WTC11 (cell line): Measurements from ENCODE around the gene CLEC2D. TPM values are rescaled to one million over a fixed set of nuclear protein-coding genes. Genes with fewer than 3 reads are reported as not detected.

Source experiments
- ATAC-seq: fragments of 200-7000 bp; cut with Tn5 transposase; 2 replicates; pipeline ENCODE4 v1.10.0; 2021; ENCODE audit warnings: mild to moderate bottlenecking, moderate library complexity
- CTCF ChIA-PET: fragments of 300-600 bp; sonication (Branson Sonifier 250); formaldehyde crosslinking; loops from one replicate; lab custom pipeline; 2021; ENCODE audit warnings: antibody characterized with exemption; lab: Charles Lee
- POLR2A ChIA-PET: fragments of 350-600 bp; sonication (Branson Sonifier 250); formaldehyde crosslinking; loops from one replicate; lab custom pipeline; 2021; ENCODE audit warnings: antibody characterized with exemption; lab: Charles Lee
- DNase-seq: peaks from one replicate; pipeline ENCODE4 v3.0.0; 2021; ENCODE audit warnings: low spot score
- H3K27ac Mint-ChIP-seq: 2 replicates; pipeline ENCODE4 v1.8.0; 2021; ENCODE audit warnings: mixed read lengths
- H3K27me3 Mint-ChIP-seq: 2 replicates; pipeline ENCODE4 v1.8.0; 2021; ENCODE audit warnings: low read depth, mild to moderate bottlenecking, moderate library complexity, mixed read lengths
- H3K36me3 Mint-ChIP-seq: 2 replicates; pipeline ENCODE4 v1.8.0; 2021; ENCODE audit warnings: mixed read lengths
- H3K4me1 Mint-ChIP-seq: 2 replicates; pipeline ENCODE4 v1.8.0; 2022; ENCODE audit warnings: mixed read lengths
- H3K4me3 Mint-ChIP-seq: 2 replicates; pipeline ENCODE4 v1.8.0; 2021; ENCODE audit warnings: mild to moderate bottlenecking, moderate library complexity, mixed read lengths
- H3K9me3 Mint-ChIP-seq: 2 replicates; pipeline ENCODE4 v1.8.0; 2021; ENCODE audit warnings: mixed read lengths
- ATF1 ChIP-seq: sonication (generic); formaldehyde crosslinking; IDR thresholded peaks from 2 replicates; pipeline ENCODE4 v1.8.1; 2023; ENCODE audit warnings: mild to moderate bottlenecking, moderate library complexity, missing genetic modification reagents
- E2F1 ChIP-seq: sonication (generic); formaldehyde crosslinking; IDR thresholded peaks from 2 replicates; pipeline ENCODE4 v1.8.0; 2022; ENCODE audit warnings: mild to moderate bottlenecking, missing genetic modification reagents
- ELF4 ChIP-seq: sonication (generic); formaldehyde crosslinking; IDR thresholded peaks from 2 replicates; pipeline ENCODE4 v1.8.1; 2022; ENCODE audit warnings: low read depth, mild to moderate bottlenecking, moderate library complexity, missing genetic modification reagents
- NFATC4 ChIP-seq: fragments of 250-450 bp; sonication (Bioruptor Pico); IDR thresholded peaks from 2 replicates; pipeline ENCODE4 v1.9.0; 2021; ENCODE audit warnings: mild to moderate bottlenecking
- NFYB ChIP-seq: sonication (generic); formaldehyde crosslinking; conservative IDR thresholded peaks from 2 replicates; pipeline ENCODE4 v1.8.0; 2022; ENCODE audit warnings: low read depth, missing genetic modification reagents
- PRDM15 ChIP-seq: sonication (generic); formaldehyde crosslinking; IDR thresholded peaks from 2 replicates; pipeline ENCODE4 v1.8.0; 2022; ENCODE audit warnings: missing genetic modification reagents
- TCF7 ChIP-seq: sonication (generic); formaldehyde crosslinking; IDR thresholded peaks from 2 replicates; pipeline ENCODE4 v1.8.0; 2022; ENCODE audit warnings: mild to moderate bottlenecking, low read depth, missing genetic modification reagents, moderate library complexity
- ZNF219 ChIP-seq: sonication (generic); formaldehyde crosslinking; IDR thresholded peaks from 2 replicates; pipeline ENCODE4 v1.8.0; 2023; ENCODE audit warnings: missing genetic modification reagents, mild to moderate bottlenecking, borderline replicate concordance
- ZNF263 ChIP-seq: sonication (generic); formaldehyde crosslinking; IDR thresholded peaks from 2 replicates; pipeline ENCODE4 v1.8.1; 2022; ENCODE audit warnings: low read depth, mild to moderate bottlenecking, moderate library complexity, missing genetic modification reagents
- ZNF396 ChIP-seq: fragments of 250-450 bp; sonication (Bioruptor Pico); IDR thresholded peaks from 2 replicates; pipeline ENCODE4 v1.8.0; 2021; ENCODE audit warnings: mild to moderate bottlenecking, moderate library complexity, borderline replicate concordance
- ZNF416 ChIP-seq: fragments of 250-450 bp; sonication (Bioruptor Pico); IDR thresholded peaks from 2 replicates; pipeline ENCODE4 v1.9.0; 2021; ENCODE audit warnings: mild to moderate bottlenecking, inconsistent platforms
- ZNF532 ChIP-seq: fragments of 250-450 bp; sonication (Bioruptor Pico); IDR thresholded peaks from 2 replicates; pipeline ENCODE4 v1.9.0; 2021; ENCODE audit warnings: mild to moderate bottlenecking, borderline replicate concordance
- total RNA-seq: library from RNA; stranded (reverse); gene quantifications from 3 replicates; pipeline ENCODE4 v1.2.3, GENCODE V29; 2021
- TF ChIP-seq, protein P1 (sequence below): sonication (generic); formaldehyde crosslinking; IDR thresholded peaks from 2 replicates; pipeline ENCODE4 v1.8.1; 2022; ENCODE audit warnings: low read depth, mild to moderate bottlenecking, moderate library complexity, missing genetic modification reagents, borderline replicate concordance
- TF ChIP-seq, protein P2 (sequence below): fragments of 250-450 bp; sonication (Bioruptor Pico); conservative IDR thresholded peaks from 2 replicates; pipeline ENCODE4 v1.9.0; 2021; ENCODE audit warnings: mild to moderate bottlenecking
- TF ChIP-seq, protein P3 (sequence below): sonication (generic); formaldehyde crosslinking; IDR thresholded peaks from 2 replicates; pipeline ENCODE4 v1.8.0; 2022; ENCODE audit warnings: mild to moderate bottlenecking, missing genetic modification reagents
- TF ChIP-seq, protein P4 (sequence below): fragments of 200-600 bp; IDR thresholded peaks from 2 replicates; pipeline ENCODE4 v1.8.0; 2022; ENCODE audit warnings: antibody characterized with exemption

Gene CLEC2D
- total RNA-seq, 1 experiment from 2014 or later = 6.2 TPM

DNA sequence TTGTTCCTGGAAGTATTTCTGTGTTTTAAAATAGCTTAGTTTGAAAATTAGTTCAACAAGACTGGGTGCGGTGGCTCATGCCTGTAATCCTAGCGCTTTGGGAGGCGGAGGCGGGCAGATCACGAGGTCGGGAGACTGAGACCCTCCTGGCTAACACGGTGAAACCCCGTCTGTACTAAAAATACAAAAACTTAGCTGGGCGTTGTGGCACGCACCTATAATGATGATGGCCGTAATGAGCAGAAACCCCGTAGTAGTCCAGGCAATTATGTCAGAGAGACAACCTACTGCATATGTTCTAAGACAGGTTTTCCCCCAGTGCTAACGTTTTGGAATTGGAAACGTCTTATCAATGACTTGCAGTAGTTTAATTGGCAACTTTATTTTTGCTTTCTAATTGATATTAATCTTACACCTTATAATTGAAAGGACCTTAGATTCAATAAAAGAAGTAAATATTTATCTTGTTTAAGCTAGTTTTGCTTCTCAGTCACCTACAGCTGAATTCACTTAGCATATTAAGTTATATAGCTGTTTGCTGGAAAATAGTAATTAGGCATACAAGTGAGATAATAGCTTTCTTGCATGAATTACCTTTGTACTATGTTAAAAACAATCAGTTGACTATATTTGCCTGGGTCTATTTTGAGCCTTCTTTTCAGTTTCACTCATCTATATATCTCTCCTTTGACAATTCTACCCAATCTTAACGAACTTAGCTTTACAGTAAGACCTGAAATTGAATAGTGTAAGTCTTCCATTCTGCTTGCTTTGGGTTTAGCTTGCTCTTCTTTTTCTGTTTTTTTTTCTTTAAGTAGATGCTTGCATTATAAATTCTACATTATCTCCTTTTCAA lies 47.8 kb downstream of the CLEC2D start (continued):
- TF ChIP-seq PRDM15 (no peak), TCF7 (CRISPR knock-in tag) (no peak), ELF4 (CRISPR knock-in tag) (no peak), ZNF263 (CRISPR knock-in tag) (no peak), ZNF219 (CRISPR knock-in tag) (no peak), ZNF416 (CRISPR knock-in tag) (no peak)
- TF ChIP-seq, protein P1, sequence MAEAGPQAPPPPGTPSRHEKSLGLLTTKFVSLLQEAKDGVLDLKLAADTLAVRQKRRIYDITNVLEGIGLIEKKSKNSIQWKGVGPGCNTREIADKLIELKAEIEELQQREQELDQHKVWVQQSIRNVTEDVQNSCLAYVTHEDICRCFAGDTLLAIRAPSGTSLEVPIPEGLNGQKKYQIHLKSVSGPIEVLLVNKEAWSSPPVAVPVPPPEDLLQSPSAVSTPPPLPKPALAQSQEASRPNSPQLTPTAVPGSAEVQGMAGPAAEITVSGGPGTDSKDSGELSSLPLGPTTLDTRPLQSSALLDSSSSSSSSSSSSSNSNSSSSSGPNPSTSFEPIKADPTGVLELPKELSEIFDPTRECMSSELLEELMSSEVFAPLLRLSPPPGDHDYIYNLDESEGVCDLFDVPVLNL (CRISPR knock-in tag) = no peak

GRCh38 chr12:9718968-9719367 lies 49.5 kb downstream of the CLEC2D start:
- Mint-ChIP-seq H3K9me3 (no peaks in the 10 kb centered on the region), H3K27me3 (no peaks in the 10 kb centered on the region; the same call in 1 of the 2 replicates), H3K36me3 (no peaks in the 10 kb centered on the region), H3K4me1 (no peaks in the 10 kb centered on the region), H3K4me3 (no peak overlapping the region), H3K27ac (no peak overlapping the region)
- ATAC-seq = no peak
- POLR2A ChIA-PET = no interaction called here
- CTCF ChIA-PET = no interaction called here
- no peak for DNase-seq
- TF ChIP-seq, protein P2, sequence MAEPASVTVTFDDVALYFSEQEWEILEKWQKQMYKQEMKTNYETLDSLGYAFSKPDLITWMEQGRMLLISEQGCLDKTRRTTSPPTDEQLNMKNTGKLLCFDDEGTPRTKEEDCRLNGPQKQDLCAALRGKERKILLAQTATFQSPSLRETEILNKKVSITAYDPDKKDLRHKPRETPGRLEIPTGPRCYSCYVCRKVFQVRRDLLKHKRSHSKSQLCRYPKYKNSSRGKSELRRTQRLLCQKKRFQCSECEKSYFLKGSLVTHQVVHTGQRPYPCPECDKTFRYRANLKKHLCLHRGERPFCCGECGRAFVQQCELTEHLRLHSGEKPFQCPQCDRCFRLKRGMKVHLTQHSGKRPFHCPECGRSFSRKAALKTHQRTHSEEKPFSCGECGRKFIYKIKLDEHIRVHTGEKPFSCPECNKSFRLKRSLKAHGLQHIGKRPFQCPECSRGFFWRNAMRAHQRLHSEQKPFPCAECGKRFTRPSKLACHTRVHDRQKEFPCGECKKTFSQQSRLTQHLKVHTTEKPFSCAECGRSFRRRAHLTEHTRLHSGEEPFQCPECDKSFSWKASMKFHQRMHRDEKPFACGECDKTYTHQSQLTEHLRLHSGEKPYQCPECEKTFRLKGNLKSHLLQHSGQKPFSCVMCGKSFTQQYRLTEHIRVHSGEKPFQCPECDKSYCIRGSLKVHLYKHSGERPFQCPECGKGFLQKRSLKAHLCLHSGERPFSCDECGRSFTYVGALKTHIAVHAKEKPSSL = no peak
- TF ChIP-seq NFYB (CRISPR knock-in tag) (no peak), ATF1 (CRISPR knock-in tag) (no peak), E2F1 (CRISPR knock-in tag) (no peak), NFATC4 (CRISPR knock-in tag) (no peak), ZNF532 (CRISPR knock-in tag) (no peak), ZNF396 (CRISPR knock-in tag) (no peak)
- TF ChIP-seq, protein P3, sequence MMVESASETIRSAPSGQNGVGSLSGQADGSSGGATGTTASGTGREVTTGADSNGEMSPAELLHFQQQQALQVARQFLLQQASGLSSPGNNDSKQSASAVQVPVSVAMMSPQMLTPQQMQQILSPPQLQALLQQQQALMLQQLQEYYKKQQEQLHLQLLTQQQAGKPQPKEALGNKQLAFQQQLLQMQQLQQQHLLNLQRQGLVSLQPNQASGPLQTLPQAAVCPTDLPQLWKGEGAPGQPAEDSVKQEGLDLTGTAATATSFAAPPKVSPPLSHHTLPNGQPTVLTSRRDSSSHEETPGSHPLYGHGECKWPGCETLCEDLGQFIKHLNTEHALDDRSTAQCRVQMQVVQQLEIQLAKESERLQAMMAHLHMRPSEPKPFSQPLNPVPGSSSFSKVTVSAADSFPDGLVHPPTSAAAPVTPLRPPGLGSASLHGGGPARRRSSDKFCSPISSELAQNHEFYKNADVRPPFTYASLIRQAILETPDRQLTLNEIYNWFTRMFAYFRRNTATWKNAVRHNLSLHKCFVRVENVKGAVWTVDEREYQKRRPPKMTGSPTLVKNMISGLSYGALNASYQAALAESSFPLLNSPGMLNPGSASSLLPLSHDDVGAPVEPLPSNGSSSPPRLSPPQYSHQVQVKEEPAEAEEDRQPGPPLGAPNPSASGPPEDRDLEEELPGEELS (CRISPR knock-in tag) = no peak
- TF ChIP-seq, protein P4, sequence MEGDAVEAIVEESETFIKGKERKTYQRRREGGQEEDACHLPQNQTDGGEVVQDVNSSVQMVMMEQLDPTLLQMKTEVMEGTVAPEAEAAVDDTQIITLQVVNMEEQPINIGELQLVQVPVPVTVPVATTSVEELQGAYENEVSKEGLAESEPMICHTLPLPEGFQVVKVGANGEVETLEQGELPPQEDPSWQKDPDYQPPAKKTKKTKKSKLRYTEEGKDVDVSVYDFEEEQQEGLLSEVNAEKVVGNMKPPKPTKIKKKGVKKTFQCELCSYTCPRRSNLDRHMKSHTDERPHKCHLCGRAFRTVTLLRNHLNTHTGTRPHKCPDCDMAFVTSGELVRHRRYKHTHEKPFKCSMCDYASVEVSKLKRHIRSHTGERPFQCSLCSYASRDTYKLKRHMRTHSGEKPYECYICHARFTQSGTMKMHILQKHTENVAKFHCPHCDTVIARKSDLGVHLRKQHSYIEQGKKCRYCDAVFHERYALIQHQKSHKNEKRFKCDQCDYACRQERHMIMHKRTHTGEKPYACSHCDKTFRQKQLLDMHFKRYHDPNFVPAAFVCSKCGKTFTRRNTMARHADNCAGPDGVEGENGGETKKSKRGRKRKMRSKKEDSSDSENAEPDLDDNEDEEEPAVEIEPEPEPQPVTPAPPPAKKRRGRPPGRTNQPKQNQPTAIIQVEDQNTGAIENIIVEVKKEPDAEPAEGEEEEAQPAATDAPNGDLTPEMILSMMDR = no peak
